Gastroesophageal sphincter (tissue), 4 donors: ENCODE results near the gene PASD1. TPM values are rescaled to one million over a fixed set of nuclear protein-coding genes. Genes with fewer than 3 reads are reported as not detected.

Source experiments
- ATAC-seq: fragments of 150-250 bp; one replicate; pipeline ENCODE4 v1.9.1; 2016; ENCODE audit warnings: mild to moderate bottlenecking, moderate library complexity
- H3K27ac ChIP-seq, 4 donors: fragments of 200-600 bp; sonication (generic) in 3 of 4; 1 replicate in 3 of 4; 2 replicates in 1 of 4; pipeline ENCODE4 v1.5.1; 2016 to 2019
- H3K27me3 ChIP-seq: fragments of 200-600 bp; sonication (generic); one replicate; pipeline ENCODE4 v1.5.1; 2019
- H3K36me3 ChIP-seq, 2 donors: fragments of 200-600 bp; sonication (generic); one replicate each; pipeline ENCODE4 v1.5.1; 2019; ENCODE audit warnings: control low read depth in 1 of 2
- H3K4me1 ChIP-seq, 3 donors: fragments of 200-600 bp; sonication (generic); 1 replicate in 2 of 3; 2 replicates in 1 of 3; pipeline ENCODE4 v1.5.1; 2016 to 2019; ENCODE audit warnings: control low read depth in 2 of 3
- H3K4me3 ChIP-seq, 2 donors: fragments of 200-600 bp; sonication (generic); one replicate each; pipeline ENCODE4 v1.5.1; 2019; ENCODE audit warnings: mild to moderate bottlenecking in 1 of 2, moderate library complexity in 1 of 2
- H3K9me3 ChIP-seq, 3 donors: fragments of 200-600 bp; sonication (generic); one replicate each; pipeline ENCODE4 v1.5.1; 2017 to 2019; ENCODE audit warnings: control low read depth in 2 of 3
- EP300 ChIP-seq: sonication (generic); formaldehyde crosslinking; IDR thresholded peaks from one replicate; pipeline ENCODE4 v1.6.1; 2017; ENCODE audit warnings: antibody characterized with exemption, mild to moderate bottlenecking
- POLR2A ChIP-seq, 2 donors: fragments of 450-650 bp; IDR thresholded peaks; one replicate each; pipeline ENCODE4 v1.6.1; 2017; ENCODE audit warnings: antibody characterized with exemption in 2 of 2, mild to moderate bottlenecking in 2 of 2, moderate library complexity in 1 of 2
- POLR2AphosphoS5 ChIP-seq: sonication (generic); formaldehyde crosslinking; IDR thresholded peaks from one replicate; pipeline ENCODE4 v1.6.1; 2017; ENCODE audit warnings: antibody characterized with exemption
- WGBS, 2 donors: methylation state at CpG; one replicate each; pipeline ENCODE4 v1.1.5; 2018; ENCODE audit warnings: low coverage in 1 of 2; 5-methylcytosine and 5-hydroxymethylcytosine counted together
- total RNA-seq, 4 donors: library from RNA; depleted of rRNA; stranded (reverse); fragments of >200 nt; gene quantifications; one replicate each; pipeline ENCODE4 v1.1.0, GENCODE V29; 2016
- TF ChIP-seq, protein P1 (sequence below), 4 experiments: fragments of 200-600 bp in 2 of 4; fragments of 450-650 bp in 2 of 4; sonication (generic) in 1 of 4; IDR thresholded peaks; one replicate each; pipeline ENCODE4 v1.5.1; 2017 to 2019; ENCODE audit warnings: antibody characterized with exemption in 4 of 4, mild to moderate bottlenecking in 2 of 4, moderate library complexity in 2 of 4

PASD1 gene
- total RNA-seq, 4 donors from 2014 or later: not detected

DNA sequence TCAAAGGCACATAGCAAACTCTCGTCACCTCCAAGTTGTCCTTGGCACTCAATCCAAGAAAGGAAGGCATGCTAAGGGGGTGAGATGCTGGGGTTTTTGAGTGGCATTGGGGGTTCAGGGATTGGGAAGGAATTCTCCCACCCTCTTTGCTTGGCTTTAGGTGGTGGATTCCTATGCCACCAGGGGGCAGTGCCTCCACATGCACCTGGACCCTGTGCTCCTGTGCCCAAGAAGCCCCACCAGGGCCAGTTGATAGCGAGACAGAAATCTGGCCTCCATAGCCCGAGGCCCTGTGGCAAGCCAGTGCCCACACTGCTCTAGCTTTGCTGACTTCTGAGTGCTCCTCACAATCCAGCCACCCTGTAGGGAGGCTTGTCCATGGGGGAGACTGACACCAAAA, 150.4 kb downstream of the PASD1 start:
- H3K9me3 ChIP-seq: no peaks in the 10 kb centered on the region
- H3K27ac ChIP-seq: no peak overlapping the region
- no peaks in the 10 kb centered on the region for H3K27me3 ChIP-seq
- no peaks in the 10 kb centered on the region for H3K36me3 ChIP-seq
- no peak for ATAC-seq
- no peaks in the 10 kb centered on the region for H3K4me1 ChIP-seq
- H3K4me3 ChIP-seq: no peak overlapping the region
- TF ChIP-seq POLR2AphosphoS5: no peak
- TF ChIP-seq, protein P1, sequence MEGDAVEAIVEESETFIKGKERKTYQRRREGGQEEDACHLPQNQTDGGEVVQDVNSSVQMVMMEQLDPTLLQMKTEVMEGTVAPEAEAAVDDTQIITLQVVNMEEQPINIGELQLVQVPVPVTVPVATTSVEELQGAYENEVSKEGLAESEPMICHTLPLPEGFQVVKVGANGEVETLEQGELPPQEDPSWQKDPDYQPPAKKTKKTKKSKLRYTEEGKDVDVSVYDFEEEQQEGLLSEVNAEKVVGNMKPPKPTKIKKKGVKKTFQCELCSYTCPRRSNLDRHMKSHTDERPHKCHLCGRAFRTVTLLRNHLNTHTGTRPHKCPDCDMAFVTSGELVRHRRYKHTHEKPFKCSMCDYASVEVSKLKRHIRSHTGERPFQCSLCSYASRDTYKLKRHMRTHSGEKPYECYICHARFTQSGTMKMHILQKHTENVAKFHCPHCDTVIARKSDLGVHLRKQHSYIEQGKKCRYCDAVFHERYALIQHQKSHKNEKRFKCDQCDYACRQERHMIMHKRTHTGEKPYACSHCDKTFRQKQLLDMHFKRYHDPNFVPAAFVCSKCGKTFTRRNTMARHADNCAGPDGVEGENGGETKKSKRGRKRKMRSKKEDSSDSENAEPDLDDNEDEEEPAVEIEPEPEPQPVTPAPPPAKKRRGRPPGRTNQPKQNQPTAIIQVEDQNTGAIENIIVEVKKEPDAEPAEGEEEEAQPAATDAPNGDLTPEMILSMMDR (IDR thresholded peaks at IDR 0.05): peak in 1 of 4 experiments; percentile 42
- 83% methylated on average over 1 of the region's 3 CpGs; no CpG with 5 or more reads in 1 of the 2 donors for WGBS, 2 donors

DNA sequence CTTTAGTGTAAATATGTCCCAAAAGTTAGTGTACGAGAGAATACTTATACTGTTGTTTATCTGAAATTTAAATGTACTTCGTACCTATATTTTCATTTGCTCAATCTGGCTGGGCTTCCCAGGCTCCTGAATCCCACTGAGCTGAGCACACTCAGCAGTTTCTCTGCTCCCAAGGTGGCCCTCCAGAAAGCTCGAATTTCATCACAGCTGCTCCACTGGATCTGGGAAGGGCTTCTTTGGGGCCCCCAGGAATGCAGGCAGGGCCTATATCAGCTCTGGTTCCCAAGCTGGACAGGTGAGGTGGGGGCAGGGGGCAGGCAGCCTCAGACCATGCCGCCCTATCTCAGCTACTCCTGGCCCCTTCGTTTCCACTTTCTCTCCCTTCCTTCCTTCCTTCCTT, 150.9 kb downstream of the PASD1 start:
- no peak overlapping the region for H3K4me3 ChIP-seq
- H3K9me3 ChIP-seq: no peaks in the 10 kb centered on the region
- no peak for ATAC-seq
- WGBS, 2 donors: 52 to 55% methylated on average over 3 to 5 of the region's 5 CpGs
- H3K4me1 ChIP-seq: no peaks in the 10 kb centered on the region
- H3K27me3 ChIP-seq: no peaks in the 10 kb centered on the region
- H3K27ac ChIP-seq: no peak overlapping the region
- no peaks in the 10 kb centered on the region for H3K36me3 ChIP-seq
- TF ChIP-seq POLR2AphosphoS5 (no peak), POLR2A (IDR thresholded peaks at IDR 0.05) (no peak), EP300 (no peak)
- TF ChIP-seq, protein P1 (IDR thresholded peaks at IDR 0.05): no peak

- no peak for TF ChIP-seq EP300
- no peak for TF ChIP-seq POLR2A (IDR thresholded peaks at IDR 0.05)
- TF ChIP-seq POLR2AphosphoS5: no peak
- TF ChIP-seq, protein P1 (IDR thresholded peaks at IDR 0.05): no peak
- Histone ChIP-seq H3K9me3 (no peaks in the 10 kb centered on the region), H3K36me3 (no peaks in the 10 kb centered on the region), H3K4me3 (no peak within 1 kb of the TSS), H3K27ac (no peak within 1 kb of the TSS), H3K4me1 (no peaks in the 10 kb centered on the region), H3K27me3 (no peaks in the 10 kb centered on the region)
- WGBS, 2 donors: 100% methylated on average over 1 of the region's 3 CpGs; no CpG with 5 or more reads in 1 of the 2 donors
- no peak for ATAC-seq
Measured at GRCh38 chrX:151715752-151716151, 152.3 kb downstream of the PASD1 start, which contains the start of gene FATE1. FATE1 (plus strand) TSS chrX:151716035; CDS start chrX:151716120, 85 bp downstream.

GRCh38 chrX:151722241-151722846, 158.9 kb downstream of the PASD1 start:
- Histone ChIP-seq H3K4me1 (no peaks in the 10 kb centered on the region), H3K4me3 (no peak overlapping the region), H3K36me3 (no peaks in the 10 kb centered on the region), H3K9me3 (no peaks in the 10 kb centered on the region), H3K27me3 (no peaks in the 10 kb centered on the region), H3K27ac (no peak overlapping the region)
- WGBS, 2 donors: no CpG with 5 or more reads among the region's 24 CpGs
- no peak for ATAC-seq
- TF ChIP-seq POLR2AphosphoS5: no peak
- TF ChIP-seq POLR2A (IDR thresholded peaks at IDR 0.05): no peak
- TF ChIP-seq EP300: no peak
- TF ChIP-seq, protein P1 (IDR thresholded peaks at IDR 0.05): peak in 2 of 4 experiments; percentile 14 to 49

GRCh38 chrX:151723156-151723760, 159.8 kb downstream of the PASD1 start:
- H3K27me3 ChIP-seq: no peaks in the 10 kb centered on the region
- H3K4me3 ChIP-seq: no peak overlapping the region
- WGBS, 2 donors: no CpG with 5 or more reads among the region's 7 CpGs
- H3K27ac ChIP-seq: no peak overlapping the region
- H3K9me3 ChIP-seq: no peaks in the 10 kb centered on the region
- peak; percentile 22 for ATAC-seq
- TF ChIP-seq, protein P1 (IDR thresholded peaks at IDR 0.05): no peak
- TF ChIP-seq POLR2A (IDR thresholded peaks at IDR 0.05): no peak
- no peak for TF ChIP-seq EP300
- TF ChIP-seq POLR2AphosphoS5: no peak
- no peaks in the 10 kb centered on the region for H3K36me3 ChIP-seq
- no peaks in the 10 kb centered on the region for H3K4me1 ChIP-seq
